HL-60 (cell line): ENCODE data around the gene DESI1.
"Not testable (repeated sequence)": the region's sequence is repeated elsewhere in the genome, so short reads cannot be mapped to it uniquely, and the experiment has no call there.

Experiments used
- CTCF ChIP-seq: IDR thresholded peaks from one replicate; pipeline ENCODE4 v1.5.1; 2011; ENCODE audit warnings: low read length, control low read depth, inconsistent platforms; ENCODE audit not compliant: insufficient read depth
- POLR2AphosphoS5 ChIP-seq: IDR thresholded peaks from 2 replicates; pipeline ENCODE4 v1.6.1; 2012; ENCODE audit warnings: low read depth
- REST ChIP-seq: IDR thresholded peaks from 2 replicates; pipeline ENCODE4 v1.6.1; 2012; ENCODE audit warnings: low read depth; ENCODE audit not compliant: insufficient replicate concordance

DNA sequence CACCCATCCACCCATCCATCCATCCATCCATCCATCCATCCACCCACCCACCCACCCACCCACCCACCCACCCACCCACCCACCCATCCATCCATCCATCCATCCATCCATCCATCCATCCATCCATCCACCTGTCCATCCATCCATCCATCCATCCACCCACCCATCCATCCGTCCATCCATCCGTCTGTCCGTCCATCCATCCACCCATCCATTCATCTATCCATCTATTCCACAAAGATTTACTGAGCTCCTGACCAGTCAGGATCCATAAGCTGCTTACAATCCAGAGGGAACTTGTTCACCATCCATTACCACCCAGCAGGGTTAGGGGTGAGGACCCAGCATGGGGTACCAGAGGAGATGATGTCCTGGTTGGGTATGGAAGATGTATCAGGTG lies 48.5 kb downstream of the DESI1 start:
- not testable (repeated sequence) for TF ChIP-seq CTCF, POLR2AphosphoS5, REST
